GM13977 (cell line): Measurements from ENCODE around the gene ZNF48.

Experiments used
- DNase-seq: peaks from one replicate; pipeline ENCODE4 v3.0.0; 2012; ENCODE audit warnings: low spot score
- CTCF ChIP-seq: IDR thresholded peaks from 2 replicates; pipeline ENCODE4 v1.5.1; 2012; ENCODE audit warnings: mild to moderate bottlenecking, control low read depth; ENCODE audit not compliant: insufficient read depth; ENCODE audit errors: extremely low read depth, missing control alignments
- in situ Hi-C: fragments of 300-500 bp; cut with MboI; formaldehyde crosslinking; loops from one replicate; pipeline ENCODE4 v1.12.0; 2022; ENCODE audit warnings: low sequenced_read_pairs, low pct_unique_long_range_greater_than_20kb, mixed read lengths, inconsistent platforms; ENCODE audit not compliant: unreplicated experiment

ZNF48 gene

DNA sequence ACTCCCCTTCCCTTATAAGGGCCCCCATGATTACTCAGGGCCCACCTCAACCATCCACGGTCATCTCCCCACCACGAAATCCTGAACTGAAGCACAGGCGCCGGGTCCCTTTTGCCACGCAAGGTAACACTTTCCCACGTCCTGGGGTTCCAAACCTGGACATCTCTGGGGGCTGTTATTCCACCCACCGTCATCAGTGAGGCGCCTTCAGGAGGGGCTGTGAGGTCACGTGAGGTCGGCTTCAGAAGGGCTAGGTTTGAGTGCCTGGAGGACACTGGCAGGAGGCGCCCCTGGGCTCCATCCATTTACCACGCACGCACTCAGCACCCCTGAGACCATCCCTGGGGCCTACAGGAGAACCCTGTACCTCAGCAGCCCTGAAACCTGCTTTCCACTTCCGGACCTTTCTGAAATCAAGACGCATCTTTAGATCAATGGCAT, 44.2 kb upstream of the ZNF48 start:
- DNase-seq, result no peak
- TF ChIP-seq CTCF, result no peak
- in situ Hi-C loops, result no loop called here

DNA sequence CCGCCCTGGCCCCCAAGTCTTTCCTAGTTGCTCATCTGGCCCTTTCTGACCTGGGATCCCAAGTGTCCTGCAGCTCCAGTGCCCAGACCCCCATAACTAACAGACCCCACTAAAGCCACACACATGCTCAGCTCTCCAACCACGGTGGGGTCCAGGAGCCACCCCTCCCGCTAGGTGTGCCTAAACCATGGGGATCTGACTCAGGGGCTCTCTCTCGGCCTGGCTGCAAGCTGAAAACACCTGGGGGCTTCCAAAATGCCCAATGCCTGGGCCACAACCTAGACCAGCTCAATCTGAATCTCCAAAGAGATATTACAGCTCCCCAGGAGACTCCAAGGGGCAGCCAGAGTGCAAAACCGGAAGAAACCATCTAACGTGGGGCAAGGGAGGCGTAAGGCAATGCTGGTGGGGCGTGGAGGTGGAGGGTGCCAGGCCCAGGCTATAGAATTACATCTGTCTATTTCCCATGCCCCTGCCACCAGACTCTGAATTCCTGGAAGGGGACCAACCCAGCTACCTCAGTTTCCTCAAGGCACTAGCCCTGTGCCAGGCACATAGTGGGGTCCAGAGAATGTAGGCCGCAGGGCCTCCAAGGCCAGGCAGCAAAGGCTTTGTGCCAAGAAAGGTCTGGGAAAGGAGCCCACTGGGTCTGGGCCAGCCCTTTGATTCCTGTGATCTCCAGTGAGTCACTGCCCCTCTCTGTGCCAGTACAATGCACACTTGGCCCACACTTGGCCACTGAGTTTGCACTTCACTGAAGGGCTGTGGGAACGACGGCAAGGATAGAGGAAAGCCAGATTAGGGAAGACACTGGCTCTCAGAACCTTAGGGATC, 43.4 kb upstream of the ZNF48 start:
- in situ Hi-C loops, result no loop called here
- no peak for DNase-seq
- TF ChIP-seq CTCF, result no peak

GRCh38 chr16:30352488-30353401, 42.5 kb upstream of the ZNF48 start:
- no peak for TF ChIP-seq CTCF
- DNase-seq, result no peak
- in situ Hi-C loops, result no loop called here

DNA sequence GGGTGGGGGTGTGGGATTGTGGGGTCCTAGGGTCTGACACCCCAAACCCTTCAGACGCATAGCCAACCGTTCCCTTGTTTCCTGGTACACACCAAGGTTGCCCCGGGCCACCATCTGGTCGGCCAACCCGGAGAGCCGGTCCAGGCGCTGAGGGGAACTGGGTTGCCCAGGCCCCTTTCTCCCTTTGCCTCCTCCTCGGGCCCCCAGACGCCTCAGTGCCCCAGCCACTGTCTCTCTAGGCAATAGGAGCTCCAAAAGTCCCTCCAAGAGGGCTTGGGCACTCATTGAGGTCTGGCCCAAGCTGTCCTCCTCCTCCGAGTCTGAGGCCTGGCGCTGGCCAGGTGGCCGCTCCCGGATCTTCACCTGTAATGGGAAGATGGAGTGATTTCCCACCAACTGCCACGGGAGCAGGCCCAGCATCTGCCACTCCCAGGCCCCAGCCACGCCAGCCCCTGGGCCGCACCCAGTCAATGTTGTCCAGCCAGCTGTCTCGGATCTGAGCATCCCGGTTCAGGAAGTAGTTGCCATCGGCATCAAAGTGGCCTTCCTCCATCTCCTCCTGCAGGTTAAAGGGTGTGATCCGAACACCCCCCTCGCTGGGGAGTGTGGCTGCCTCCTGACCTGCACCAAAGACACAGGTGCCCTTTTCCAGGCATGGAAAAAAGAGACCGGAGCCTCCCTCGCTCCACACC, 41.6 kb upstream of the ZNF48 start:
- in situ Hi-C loops, result no loop called here
- DNase-seq, result no peak
- TF ChIP-seq CTCF, result no peak

DNA sequence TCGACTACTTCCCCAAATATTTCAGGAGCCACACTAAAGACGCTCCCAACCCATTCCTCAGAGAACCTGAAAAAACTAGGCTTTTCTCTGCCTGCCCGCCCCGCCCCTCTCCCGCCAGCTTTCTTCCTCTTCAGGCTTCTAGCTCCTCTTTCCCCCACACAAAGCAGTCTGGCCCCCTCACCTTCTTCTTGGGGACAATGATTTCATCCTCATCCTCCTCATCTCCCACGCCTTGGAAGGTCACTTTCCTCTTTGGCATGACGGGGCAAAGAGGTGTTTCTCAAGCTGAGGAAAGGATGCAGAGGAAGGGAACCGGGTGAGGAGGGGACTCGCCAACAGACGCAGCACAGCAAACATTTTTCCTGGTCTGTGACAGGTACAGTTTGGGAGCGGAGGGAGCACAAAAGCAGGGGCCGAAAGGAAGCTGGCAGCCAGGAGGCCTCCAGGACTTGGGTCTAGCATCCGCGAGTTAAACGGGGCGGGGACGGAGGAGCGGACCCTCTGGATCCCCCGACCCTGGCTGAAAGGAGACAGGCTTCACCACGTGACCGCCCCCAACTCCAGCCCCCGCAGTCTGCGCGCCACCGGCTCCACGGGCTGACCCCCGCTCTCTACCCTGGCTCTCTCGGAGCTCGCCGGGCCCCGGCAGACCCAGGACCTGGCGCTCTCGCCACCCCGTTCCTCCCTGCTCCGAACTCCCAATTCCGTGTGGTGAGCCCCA, 40.6 kb upstream of the ZNF48 start:
- DNase-seq, result no peak
- TF ChIP-seq CTCF, result no peak
- in situ Hi-C loops, result no loop called here
